GM21528 (cell line): ENCODE measurements around the gene OPCML.

Source experiments
- ATAC-seq: cut with Tn5 transposase; IDR thresholded peaks from one replicate; pipeline ENCODE4 v1.9.1; 2021; ENCODE audit warnings: mild to moderate bottlenecking, moderate library complexity; ENCODE audit not compliant: unreplicated experiment, low FRiP score

OPCML gene

GRCh38 chr11:133206313-133207005, 325.8 kb downstream of the OPCML start:
- ATAC-seq, result no peak

DNA sequence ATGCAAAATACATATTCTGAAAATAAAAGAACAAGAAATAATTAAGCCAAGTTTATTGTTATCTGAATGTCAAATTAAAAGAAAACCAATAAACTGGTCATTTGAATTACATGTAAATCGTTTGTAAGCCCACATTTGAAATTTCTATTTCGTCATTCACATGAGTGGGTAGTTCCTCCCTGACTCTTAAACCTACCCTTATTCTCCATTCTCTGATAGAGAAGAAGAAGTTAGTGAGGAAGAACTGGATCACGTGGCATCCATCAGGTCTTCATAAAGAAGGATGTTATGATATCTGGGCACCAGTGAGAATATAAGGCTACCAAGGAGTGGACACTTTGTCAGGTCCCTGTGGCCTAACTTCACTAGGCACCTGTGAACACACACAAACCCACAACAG, 328.1 kb downstream of the OPCML start:
- no peak for ATAC-seq

DNA sequence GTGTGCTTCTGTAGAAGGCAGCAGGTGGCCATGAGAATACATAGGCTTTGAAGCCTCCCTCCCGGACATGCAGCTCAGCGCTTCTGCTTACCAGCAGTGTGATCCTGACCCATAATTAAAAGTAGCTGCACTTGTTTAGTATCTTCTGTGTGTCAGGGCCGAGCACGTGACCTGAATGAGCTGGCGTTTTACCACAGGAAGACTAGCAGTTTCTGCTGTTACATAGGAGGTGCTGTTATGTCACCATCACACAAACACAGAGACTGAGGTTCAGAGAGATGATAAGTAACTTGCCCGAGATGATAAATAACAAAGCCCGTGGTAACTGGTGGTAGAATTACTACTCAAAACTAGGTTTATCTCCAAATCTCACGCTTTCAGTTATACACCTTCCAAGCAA, 329.5 kb downstream of the OPCML start:
- no peak for ATAC-seq

- no peak for ATAC-seq
Observed at GRCh38 chr11:133198438-133198837, 333.9 kb downstream of the OPCML start.

DNA sequence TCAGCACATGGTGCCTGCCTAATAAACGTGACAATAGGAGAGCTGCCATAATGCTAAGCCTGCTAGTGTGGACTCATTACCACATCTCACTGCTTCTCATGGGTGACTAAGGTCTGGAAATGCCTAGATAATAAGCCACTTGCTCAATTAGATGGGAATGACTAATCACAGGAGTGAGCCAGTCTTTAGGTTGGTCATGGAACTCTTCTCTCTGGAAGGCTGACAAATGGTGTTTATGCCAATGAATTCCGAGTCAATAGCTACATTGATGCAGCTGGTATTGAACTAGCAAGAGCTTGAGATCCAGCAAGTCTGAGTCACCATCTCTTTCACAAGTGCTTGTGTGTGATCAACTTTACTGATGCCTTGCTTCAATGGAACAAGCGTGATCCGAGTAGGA, 334.9 kb downstream of the OPCML start:
- no peak for ATAC-seq

- no peak for ATAC-seq
Observed at GRCh38 chr11:133191931-133192330, 340.4 kb downstream of the OPCML start.

DNA sequence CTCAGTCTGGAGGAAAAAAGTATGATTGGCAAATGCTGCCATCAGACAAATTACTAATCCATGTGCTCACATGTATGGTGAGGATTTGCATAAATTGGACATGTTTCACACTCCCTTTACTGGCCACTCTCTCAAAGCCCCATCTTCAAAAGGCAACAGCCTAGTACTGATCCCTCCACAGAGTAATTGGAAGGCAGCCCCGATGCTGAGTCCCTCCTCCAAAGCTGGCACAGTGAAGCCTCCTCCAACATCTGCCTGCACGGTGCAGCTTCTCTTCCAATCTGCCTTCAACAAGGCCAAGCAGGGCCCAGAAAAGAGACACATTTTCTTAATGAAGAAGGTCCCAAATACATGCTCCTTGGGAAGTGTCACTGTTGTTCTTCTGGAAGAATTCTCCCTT, 350.6 kb downstream of the OPCML start:
- no peak for ATAC-seq

DNA sequence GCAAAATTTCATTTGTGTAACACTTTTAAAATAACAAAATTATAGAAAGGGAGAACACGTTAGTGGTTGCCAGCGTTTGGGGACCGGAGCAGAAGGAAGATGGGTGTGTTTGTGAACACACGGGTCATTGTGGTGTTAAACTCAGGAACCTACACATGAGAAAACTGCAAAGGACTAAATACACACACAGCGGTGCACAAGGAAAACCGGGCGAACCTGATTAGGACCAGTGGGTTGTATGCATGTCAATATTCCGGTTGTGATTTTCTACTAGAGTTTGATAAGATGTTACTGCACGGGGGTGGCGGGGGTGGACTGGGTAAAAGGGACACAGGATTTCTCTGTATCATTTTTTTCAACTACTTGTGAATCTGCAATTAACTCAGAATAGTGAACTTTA, 351.2 kb downstream of the OPCML start:
- ATAC-seq, result no peak

DNA sequence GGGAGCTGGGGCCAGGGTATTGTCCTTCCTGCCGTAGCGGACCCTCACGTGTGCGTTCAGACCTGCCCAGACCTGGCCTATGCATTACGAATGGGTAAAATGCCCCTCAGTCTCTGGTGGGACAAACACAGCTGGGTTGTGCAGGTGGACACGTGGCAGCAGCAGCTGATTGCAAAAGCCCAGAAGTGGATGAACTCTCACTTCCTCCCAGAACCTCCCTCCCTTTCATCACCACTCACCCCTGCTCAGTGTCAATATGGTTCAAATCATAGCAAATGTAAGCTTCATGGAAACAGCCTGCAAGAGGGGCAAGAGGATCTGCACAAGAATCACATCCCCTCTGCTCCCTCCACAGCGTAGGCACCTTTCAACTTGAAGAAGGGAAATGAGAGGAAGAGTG, 352.1 kb downstream of the OPCML start:
- ATAC-seq, result no peak

DNA sequence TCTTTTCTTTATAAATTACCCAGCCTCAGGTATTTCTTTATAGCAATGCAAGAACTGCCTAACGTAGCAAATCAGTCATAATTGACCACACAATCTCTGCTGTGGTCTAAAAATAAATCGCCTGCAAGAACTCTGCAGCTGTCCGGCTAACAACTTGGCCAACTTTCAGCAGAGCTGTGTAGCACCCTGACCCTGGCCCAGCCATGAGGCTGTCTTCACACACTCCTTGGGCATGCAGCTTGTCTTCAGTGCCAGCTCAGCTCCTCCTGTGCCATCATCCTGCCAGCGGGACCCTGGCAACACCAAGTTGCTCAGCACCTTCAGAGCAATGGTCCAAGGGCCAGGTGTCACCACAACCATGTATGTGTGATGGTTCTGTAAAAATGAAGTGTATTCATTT, 355.6 kb downstream of the OPCML start:
- no peak for ATAC-seq

DNA sequence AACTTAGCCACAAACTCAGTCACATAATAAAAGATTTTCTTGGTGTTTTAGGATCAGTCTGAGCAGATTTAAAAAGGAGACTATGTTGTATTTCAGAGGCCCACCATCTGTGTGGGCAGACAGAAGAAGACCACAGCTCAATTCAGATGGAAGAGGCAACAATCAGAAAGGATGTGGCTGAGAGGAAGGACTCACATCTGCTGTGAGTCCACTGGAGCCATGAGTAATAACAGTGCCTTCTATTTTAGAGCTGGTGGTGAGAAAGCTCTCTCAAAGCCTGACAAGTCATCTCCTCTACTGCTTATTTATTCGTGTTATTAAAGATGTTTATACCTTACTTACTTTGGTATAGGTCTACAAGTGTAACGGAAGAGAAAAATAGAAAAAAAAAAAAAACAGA, 357.2 kb downstream of the OPCML start:
- ATAC-seq, result no peak

DNA sequence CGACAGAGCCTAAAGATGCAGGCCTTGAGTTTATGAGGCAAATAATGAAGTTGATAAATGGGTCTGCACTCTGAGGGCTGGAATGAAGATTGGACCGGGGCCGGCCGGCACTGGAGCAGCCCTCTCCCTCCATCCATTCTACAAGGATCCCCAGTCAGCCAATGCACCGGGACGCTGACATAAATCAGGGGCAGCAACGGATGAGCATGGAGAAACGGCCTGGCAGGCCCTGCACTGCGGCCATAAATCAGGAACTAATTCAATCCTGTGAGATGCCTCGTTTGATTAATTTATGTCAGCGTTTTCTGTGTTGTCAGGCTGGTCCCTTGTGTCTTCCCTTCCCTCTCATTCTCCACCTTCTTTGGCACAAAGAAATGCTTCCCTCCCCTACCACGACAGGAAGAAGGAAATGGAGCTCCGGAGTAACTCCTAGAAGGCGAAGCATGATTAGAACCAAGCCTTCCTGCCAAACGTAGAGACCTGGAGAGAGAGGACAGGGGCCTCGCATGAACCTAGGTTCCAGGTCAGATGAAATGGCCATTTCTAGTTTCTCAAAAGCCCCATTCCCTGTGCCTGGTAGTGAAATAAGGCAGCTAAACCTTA, 358.4 kb downstream of the OPCML start:
- no peak for ATAC-seq

- no peak for ATAC-seq
Observed at GRCh38 chr11:133172349-133172748, 360.0 kb downstream of the OPCML start.

DNA sequence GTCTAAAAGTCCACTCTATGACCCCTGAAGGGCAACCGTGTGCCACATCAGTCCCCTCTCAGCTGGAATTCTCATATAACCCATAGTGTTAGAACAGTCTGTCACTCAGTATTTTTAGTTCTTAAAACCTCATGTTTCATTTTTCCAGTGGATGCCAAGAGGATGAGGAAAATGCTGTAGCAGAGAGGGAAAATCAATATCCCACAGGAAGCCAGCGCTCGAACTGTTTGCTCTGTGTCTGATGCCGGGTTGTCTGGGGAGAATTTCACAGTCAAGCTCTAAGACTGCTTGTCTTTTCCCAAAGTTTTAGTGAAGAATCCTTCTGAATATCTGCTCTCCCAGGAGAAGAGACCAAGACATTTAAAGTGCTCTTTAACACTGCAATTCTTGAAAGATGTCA, 360.9 kb downstream of the OPCML start:
- ATAC-seq, result no peak

DNA sequence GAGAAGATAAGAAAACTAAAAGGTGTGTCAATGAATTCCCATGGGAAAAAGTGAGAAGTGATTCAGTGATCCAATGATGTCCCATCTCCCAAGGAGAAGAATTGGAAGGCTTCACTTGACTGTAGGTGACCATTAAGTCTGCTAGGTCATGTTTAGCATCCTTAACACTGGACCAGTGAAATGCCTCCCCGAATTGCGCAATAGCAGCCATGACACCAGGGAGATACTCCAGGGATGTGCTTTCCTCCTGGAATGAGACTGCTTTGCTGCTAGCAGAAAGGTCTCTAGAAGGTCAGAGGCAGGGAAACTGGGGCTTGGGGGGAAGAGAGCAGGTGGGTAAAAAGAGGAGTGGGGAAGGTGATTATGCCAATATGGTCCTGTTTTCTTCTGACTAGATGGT, 364.3 kb downstream of the OPCML start:
- ATAC-seq, result no peak

DNA sequence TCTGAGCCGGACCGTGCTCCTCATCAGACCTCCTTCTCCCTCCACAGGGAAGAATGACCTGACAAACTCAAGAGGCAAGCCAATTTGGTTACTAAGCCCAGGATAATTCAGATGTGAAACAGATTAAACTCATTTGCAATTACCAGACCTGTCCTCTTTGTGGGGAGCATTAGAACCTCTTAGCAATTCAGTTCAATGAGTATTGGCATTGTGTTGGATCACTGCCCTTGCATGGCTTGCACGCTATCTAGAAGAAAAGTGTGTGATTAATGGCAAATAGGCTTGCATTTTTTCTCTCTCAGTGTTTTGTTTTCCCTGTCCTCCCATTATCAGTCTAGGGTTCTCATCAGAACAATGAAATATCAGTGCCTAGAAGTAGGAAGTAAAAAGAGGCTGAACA, 365.6 kb downstream of the OPCML start:
- ATAC-seq, result no peak

GRCh38 chr11:133164986-133165385, 367.3 kb downstream of the OPCML start:
- no peak for ATAC-seq

DNA sequence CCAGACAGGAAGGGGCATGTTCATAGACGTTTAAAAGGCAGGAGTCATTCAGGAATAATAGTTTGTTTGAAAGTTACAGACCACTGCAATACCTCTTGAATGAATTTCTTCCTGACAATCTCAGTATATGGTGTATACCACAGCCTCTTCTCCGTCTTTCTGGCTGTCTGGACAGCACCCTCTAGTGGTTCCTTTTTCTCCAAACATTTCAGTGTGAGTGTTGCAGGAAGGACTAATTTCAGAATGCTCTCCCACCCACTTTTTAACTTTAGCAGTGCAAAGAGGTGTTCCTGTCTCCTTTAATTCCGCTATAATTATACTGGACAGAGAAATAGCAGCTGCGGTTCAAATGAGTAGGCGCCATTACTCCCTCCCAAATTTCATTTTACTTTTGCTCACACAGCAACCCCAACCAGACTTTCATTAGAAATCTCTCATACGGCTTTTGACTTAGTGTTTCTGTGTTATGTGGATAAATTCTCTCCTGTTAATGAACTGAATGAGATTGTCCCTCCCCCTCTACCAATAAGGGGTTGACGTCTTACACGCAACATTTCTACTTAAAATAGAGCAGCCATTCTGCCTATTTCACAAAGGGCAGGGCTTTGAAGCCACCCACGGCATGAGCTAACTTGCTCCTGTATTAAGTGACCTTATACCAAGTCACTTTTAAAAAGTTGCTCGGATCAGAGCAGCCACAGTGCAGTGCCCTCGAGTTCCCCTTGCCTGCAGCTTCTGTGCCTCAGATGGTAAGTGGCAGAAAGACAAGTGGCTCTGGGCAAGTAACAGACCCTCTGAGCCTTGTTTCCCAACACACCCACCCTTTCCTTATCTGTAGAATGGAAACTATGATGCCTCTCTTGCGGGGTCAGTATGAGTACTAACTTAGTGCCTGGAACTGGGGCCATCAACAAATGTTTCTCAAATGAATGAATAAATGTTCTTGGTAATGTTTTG, 368.6 kb downstream of the OPCML start:
- ATAC-seq, result no peak

GRCh38 chr11:133162227-133162626, 370.1 kb downstream of the OPCML start:
- ATAC-seq, result no peak

DNA sequence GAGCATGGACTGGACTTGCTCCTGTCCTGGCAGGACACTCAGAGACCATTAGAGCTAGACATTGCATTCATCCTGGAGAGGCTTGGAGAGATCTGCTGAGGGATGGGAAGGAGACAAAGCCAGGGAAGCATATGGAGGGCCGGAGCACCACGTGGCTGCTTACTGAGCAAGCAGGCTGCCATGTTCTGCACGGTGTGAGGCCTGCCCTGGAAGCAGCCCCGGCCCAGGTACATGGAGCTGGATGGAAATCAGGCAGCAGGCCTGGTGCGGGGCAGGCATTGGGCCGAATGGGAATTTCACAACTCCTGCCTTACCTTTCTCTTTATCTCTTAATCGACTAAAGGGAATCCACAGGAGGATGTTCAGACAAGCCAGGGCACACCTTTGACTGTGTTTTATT, 371.5 kb downstream of the OPCML start:
- no peak for ATAC-seq

DNA sequence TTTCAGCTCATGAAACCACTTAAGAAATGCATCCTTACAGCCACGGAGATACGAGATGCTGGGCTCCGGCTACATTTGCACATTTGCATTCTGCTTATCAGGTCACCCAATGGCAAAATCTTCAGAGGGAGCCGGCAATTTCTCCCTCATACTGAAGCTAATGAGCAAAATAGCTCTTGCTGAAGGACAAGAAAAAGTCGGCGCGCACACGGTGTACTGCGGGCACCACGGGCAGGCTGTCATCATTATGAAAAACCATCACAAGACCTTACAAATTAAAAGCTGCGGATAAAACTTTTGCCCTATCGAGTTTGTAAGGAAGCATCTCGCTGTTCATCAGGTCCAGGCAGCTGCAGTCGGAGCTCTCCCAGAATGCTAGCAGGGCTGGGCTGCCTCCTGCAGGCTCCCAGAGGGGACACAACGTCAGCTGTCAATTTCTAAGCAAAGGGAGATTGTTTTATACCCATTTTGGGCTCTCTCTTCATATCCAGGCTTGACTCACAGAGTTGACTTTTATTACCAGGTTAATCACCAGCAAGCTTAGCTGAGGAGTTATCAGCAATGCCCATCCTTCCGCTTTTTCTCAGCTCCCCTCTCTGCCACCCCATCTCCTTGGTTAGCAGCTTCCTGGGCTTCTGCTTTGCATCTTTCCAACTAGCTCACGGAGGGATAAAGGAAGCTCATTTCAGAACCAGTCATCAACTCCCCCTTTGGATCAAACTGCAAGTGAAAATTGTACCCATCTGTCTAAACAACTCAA, 375.1 kb downstream of the OPCML start:
- no peak for ATAC-seq
